Activated gamma-delta T cell treated with anti-CD3 and anti-CD28 coated beads, Interleukin-2, amount 50 U/mL, for 16 hours (primary cell): ENCODE measurements around the gene CASTOR1.

ENCODE experiments used
- DNase-seq: peaks from one replicate; pipeline ENCODE4 v3.0.0-alpha.2; 2020; ENCODE audit warnings: low read depth

Gene CASTOR1

GRCh38 chr22:30284172-30284571, 5.1 kb downstream of the CASTOR1 start:
- no peak for DNase-seq

GRCh38 chr22:30283342-30283741, 6.0 kb downstream of the CASTOR1 start:
- no peak for DNase-seq

GRCh38 chr22:30282616-30283046, 6.7 kb downstream of the CASTOR1 start:
- DNase-seq, result no peak

- DNase-seq, result no peak
Observed at GRCh38 chr22:30280505-30280904, 8.8 kb downstream of the CASTOR1 start.

- DNase-seq, result no peak
Observed at GRCh38 chr22:30279932-30280331, 9.4 kb downstream of the CASTOR1 start.

- DNase-seq, result no peak
Observed at GRCh38 chr22:30279046-30279788, 10.1 kb downstream of the CASTOR1 start.

- no peak for DNase-seq
Observed at GRCh38 chr22:30277547-30278344, 11.6 kb downstream of the CASTOR1 start.

- DNase-seq, result no peak
Observed at GRCh38 chr22:30276039-30276438, 13.3 kb downstream of the CASTOR1 start.

- DNase-seq, result no peak
Observed at GRCh38 chr22:30275625-30276024, 13.7 kb downstream of the CASTOR1 start.

- DNase-seq, result no peak
Observed at GRCh38 chr22:30274437-30274812, 14.9 kb downstream of the CASTOR1 start.

- no peak for DNase-seq
Observed at GRCh38 chr22:30273711-30274436, 15.4 kb downstream of the CASTOR1 start.

- DNase-seq, result no peak
Observed at GRCh38 chr22:30272781-30273601, 16.3 kb downstream of the CASTOR1 start.

- DNase-seq, result no peak
Observed at GRCh38 chr22:30270832-30271231, 18.5 kb downstream of the CASTOR1 start.

- no peak for DNase-seq
Observed at GRCh38 chr22:30268331-30268730, 21.0 kb downstream of the CASTOR1 start.

- DNase-seq, result no peak
Observed at GRCh38 chr22:30267382-30268302, 21.7 kb downstream of the CASTOR1 start.

GRCh38 chr22:30266445-30267381, 22.6 kb downstream of the CASTOR1 start, which contains the start of gene OSM:
OSM (minus strand) TSS chr22:30266851; CDS start chr22:30266799, 52 bp downstream.
- DNase-seq, result peak; percentile 55

GRCh38 chr22:30265823-30266444, 23.4 kb downstream of the CASTOR1 start:
- DNase-seq, result peak; percentile 73

GRCh38 chr22:30265131-30265720, 24.1 kb downstream of the CASTOR1 start:
- DNase-seq, result no peak

- no peak for DNase-seq
Observed at GRCh38 chr22:30263883-30264282, 25.4 kb downstream of the CASTOR1 start.
